Mucosa of rectum (tissue), 2 donors: ENCODE data around the gene PPP1R2C.

Experiments used
- H3K27ac ChIP-seq, 2 donors: one replicate each; pipeline ENCODE4 v1.7.0; 2013; ENCODE audit warnings: inconsistent platforms in 2 of 2, low read depth in 2 of 2, low read length in 2 of 2
- H3K27me3 ChIP-seq, 2 donors: one replicate each; pipeline ENCODE4 v1.7.0; 2013; ENCODE audit warnings: low read length in 2 of 2; ENCODE audit not compliant: control insufficient read depth in 2 of 2, insufficient read depth in 2 of 2
- H3K36me3 ChIP-seq, 2 donors: one replicate each; pipeline ENCODE4 v1.7.0; 2013; ENCODE audit warnings: low read length in 2 of 2; ENCODE audit not compliant: control insufficient read depth in 2 of 2, insufficient read depth in 2 of 2
- H3K4me1 ChIP-seq, 2 donors: one replicate each; pipeline ENCODE4 v1.7.0; 2013; ENCODE audit warnings: low read length in 2 of 2, mild to moderate bottlenecking in 1 of 2; ENCODE audit not compliant: control insufficient read depth in 2 of 2, insufficient read depth in 2 of 2
- H3K4me3 ChIP-seq, 2 donors: one replicate each; pipeline ENCODE4 v1.7.0; 2013; ENCODE audit warnings: low read length in 2 of 2
- H3K9ac ChIP-seq, 2 donors: one replicate each; pipeline ENCODE4 v1.7.0; 2013; ENCODE audit warnings: low read length in 2 of 2, low read depth in 1 of 2, mild to moderate bottlenecking in 1 of 2
- H3K9me3 ChIP-seq, 2 donors: one replicate each; pipeline ENCODE4 v1.7.0; 2013; ENCODE audit warnings: low read length in 2 of 2; ENCODE audit not compliant: control insufficient read depth in 2 of 2
- donor health status: healthy.
- donor health status: Normal muscosa, but diverticular disease.

PPP1R2C gene

DNA sequence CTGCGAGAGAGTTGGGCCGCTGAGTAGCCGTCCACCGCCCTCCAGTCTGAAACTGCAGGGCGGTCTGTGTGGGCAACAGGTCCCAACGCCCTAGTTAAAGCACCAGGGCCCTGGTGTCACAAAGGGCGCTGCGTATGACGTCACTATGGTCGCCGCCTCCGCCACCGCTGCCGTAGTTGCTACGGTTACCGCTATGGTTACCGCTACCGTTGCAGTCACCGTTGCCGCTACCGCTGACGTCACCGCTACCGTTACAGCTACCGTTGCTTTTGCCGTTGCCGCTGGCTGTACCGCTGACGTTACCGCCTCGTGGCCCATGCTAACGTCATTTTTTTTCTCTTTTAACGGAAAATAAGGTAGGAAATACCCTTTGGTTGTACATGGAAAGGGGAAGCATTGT lies at the start of gene PPP1R2C:
TSS of gene PPP1R2C (minus strand) at position 68 of the 400 bp plus-strand sequence. CDS start 84 bp downstream, outside the sequence.
- no peaks in the 10 kb centered on the region for H3K36me3 ChIP-seq
- no peak within 1 kb of the TSS for H3K27ac ChIP-seq
- H3K9me3 ChIP-seq: peaks cover 0 to 4% of the 10 kb centered on the region in 2 donors
- H3K4me1 ChIP-seq: no peaks in the 10 kb centered on the region
- H3K9ac ChIP-seq: no peak within 1 kb of the TSS
- H3K4me3 ChIP-seq: no peak within 1 kb of the TSS
- H3K27me3 ChIP-seq: peaks cover 0 to 3% of the 10 kb centered on the region in 2 donors

DNA sequence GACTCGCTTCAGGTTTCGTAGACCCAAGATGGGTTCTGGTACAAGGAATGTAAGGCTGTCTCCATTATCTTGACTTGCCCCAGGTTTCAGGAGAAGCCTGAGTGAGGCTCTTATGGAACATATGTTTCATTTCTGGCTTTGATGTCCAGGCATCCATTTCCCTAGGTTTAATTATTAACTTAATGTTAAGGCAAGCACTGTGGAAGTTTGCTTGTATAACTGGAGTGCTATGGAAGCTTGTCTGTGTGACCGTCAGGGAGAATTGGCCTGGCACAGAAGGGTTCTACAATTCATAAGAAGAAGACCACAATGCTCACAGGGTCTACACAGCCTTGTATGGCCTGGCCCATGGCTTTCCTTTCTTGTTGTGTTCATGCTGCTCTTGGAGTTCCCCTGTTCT lies 47.2 kb upstream of the PPP1R2C start:
- no peaks in the 10 kb centered on the region for H3K36me3 ChIP-seq
- H3K27me3 ChIP-seq: no peaks in the 10 kb centered on the region
- no peak overlapping the region for H3K9ac ChIP-seq
- H3K4me3 ChIP-seq: no peak overlapping the region
- H3K9me3 ChIP-seq: no peaks in the 10 kb centered on the region
- no peaks in the 10 kb centered on the region for H3K4me1 ChIP-seq
- no peak overlapping the region for H3K27ac ChIP-seq

DNA sequence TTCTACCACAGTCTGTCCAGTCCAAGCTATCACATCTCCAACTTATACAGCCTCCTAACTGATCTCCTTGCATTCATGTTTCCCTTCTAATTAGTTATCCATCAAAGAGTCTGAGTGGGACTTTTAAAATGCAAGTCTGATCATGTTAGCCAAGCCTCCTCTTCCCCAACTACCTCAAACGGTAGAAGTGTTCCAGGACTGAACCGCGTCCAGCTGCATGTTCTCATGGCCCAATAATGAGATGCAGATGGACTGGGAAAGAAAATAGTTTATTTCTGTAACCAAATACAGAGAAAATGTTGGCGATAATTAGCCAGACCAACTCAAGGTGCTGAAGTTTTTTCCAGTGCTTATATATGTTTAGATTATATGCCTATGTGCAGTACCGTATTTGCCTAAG lies 46.6 kb upstream of the PPP1R2C start:
- Histone ChIP-seq H3K4me3 (no peak overlapping the region), H3K36me3 (no peaks in the 10 kb centered on the region), H3K27ac (no peak overlapping the region), H3K27me3 (no peaks in the 10 kb centered on the region), H3K4me1 (no peaks in the 10 kb centered on the region), H3K9me3 (no peaks in the 10 kb centered on the region), H3K9ac (no peak overlapping the region)

DNA sequence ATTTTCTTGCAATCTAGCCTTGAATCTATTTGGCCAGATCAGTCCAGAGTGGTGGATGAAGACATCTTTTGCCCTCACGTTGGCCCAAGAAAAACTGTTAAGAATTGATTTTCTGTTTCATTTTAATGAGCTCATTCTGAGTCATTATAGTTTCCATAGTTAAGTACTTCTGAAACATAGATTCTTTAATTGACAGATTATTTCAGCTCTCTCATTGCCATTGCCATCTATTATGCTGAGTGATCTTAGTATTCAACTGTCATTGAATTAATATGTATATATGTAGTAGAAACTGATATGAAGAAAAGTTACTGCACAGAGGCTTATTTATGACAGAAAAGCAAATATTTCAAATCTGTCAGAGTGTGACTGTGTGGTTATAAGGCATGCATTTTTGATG lies 45.5 kb upstream of the PPP1R2C start:
- H3K36me3 ChIP-seq: no peaks in the 10 kb centered on the region
- peaks cover 0 to 3% of the 10 kb centered on the region in 2 donors for H3K9me3 ChIP-seq
- no peak overlapping the region for H3K4me3 ChIP-seq
- H3K27ac ChIP-seq: no peak overlapping the region
- H3K4me1 ChIP-seq: no peaks in the 10 kb centered on the region
- no peaks in the 10 kb centered on the region for H3K27me3 ChIP-seq
- no peak overlapping the region for H3K9ac ChIP-seq

DNA sequence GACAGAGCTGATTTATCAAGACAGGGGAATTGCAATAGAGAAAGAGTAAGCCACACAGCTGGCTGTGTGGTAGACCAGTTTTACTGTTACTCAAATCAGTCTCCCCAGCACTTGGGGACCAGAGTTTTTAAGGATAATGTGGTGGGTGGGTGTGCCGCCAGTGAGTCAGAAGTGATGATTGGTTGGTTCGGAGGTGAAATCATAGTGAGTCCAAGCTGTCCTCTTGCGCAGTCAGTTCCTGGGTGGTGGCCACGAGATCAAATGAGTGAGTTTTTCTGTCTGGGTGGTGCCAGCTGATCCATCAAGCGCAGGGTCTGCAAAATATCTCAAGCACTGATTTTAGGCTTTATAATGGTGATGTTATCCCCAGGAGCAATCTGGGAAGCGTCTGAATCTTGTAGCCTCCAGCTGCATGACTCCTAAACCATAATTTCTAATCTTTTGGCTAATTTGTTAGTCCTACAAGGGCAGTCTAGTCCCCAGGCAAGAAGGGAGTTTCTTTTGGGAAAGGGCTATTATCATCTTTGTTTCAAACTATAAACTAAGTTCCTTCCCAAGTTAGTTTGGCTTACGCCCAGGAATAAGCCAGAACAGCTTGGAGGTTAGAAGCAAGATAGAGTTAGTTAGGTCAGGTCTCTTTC lies 44.0 kb upstream of the PPP1R2C start:
- H3K27ac ChIP-seq: no peak overlapping the region
- H3K27me3 ChIP-seq: no peaks in the 10 kb centered on the region
- H3K9me3 ChIP-seq: peaks cover 0 to 3% of the 10 kb centered on the region in 2 donors
- no peaks in the 10 kb centered on the region for H3K36me3 ChIP-seq
- H3K4me3 ChIP-seq: no peak overlapping the region
- H3K4me1 ChIP-seq: no peaks in the 10 kb centered on the region
- H3K9ac ChIP-seq: no peak overlapping the region

DNA sequence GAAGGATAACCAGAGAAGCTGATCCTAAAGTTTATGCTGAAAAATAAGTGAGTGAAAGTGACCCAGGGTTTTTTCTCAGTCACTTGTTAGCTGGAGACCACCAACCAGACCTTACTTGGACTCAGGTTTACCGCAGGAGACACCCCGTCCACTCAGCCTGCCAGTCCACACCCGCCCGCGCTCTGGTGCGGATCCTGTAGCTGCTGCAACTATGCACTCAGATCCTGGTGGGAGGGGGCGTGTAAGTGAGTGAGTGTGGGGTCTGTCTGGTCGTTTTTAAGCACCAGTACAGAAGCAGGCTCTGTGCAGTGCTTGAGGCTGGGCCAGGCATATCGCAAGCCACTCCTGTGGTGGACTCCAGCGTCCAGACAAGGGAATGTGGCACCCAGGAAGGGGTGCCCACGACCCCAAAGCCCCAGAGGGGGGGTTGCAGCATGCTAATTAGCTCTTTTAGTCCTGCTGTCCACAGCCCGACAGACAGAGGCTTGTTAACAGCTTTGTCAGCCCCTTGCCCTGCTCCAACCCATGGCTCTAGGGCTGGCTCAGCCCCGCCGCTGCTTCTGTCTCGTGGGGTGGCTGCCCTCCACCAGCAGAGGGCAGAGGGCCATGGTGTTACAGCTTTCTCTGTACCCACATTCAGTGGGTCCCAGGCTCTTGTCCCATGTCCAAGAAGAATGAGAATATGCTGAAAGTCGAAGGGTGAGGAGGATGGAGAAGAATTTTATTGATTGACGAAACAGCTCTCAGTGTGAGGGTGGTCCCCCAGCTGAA lies 40.4 kb upstream of the PPP1R2C start:
- Histone ChIP-seq H3K4me1 (no peaks in the 10 kb centered on the region), H3K27me3 (no peaks in the 10 kb centered on the region), H3K36me3 (no peaks in the 10 kb centered on the region), H3K4me3 (no peak overlapping the region), H3K9me3 (peaks cover 0 to 3% of the 10 kb centered on the region in 2 donors), H3K9ac (no peak overlapping the region), H3K27ac (no peak overlapping the region)

DNA sequence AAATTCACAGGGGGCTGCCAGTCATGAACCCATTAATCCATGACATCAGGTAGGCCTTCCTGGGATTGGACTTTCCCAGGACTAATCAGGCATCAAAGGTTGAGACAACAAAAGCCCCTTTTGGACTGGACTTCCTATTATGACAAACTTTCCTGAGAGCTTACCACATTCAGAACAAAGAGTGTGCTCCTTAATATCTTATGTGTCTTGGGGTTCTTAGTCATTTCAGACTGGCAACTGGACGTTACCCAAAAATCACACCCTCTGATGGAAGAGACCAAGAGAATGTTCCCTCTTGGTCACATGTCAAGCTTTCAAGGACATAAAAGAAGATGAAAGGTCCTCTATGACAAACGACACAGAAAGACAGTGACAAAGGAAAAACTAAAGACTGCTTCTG lies 31.6 kb upstream of the PPP1R2C start:
- H3K4me1 ChIP-seq: no peaks in the 10 kb centered on the region
- H3K9me3 ChIP-seq: no peaks in the 10 kb centered on the region
- no peak overlapping the region for H3K27ac ChIP-seq
- H3K4me3 ChIP-seq: no peak overlapping the region
- no peaks in the 10 kb centered on the region for H3K36me3 ChIP-seq
- H3K9ac ChIP-seq: no peak overlapping the region
- no peaks in the 10 kb centered on the region for H3K27me3 ChIP-seq

DNA sequence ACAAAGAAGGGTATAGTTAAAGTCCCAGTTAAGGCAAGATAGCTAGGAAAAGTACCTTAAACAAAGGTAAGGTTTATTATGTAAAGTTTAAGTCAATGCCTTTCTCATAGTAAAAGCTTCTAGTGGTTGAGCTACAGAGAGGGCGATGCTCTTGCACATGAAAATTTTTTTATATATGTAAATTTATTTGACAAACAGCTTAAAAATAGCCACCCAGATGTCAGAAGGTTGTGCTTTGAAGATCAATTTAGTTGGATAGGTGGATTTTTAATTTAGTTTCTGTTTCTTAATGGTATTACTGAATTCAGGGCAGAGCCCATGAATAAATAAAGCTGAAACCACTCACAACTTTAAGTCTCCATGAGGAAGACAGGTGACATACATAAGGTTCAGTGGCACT lies 29.4 kb upstream of the PPP1R2C start:
- no peaks in the 10 kb centered on the region for H3K36me3 ChIP-seq
- H3K9ac ChIP-seq: no peak overlapping the region
- H3K9me3 ChIP-seq: no peaks in the 10 kb centered on the region
- no peaks in the 10 kb centered on the region for H3K4me1 ChIP-seq
- H3K4me3 ChIP-seq: no peak overlapping the region
- H3K27ac ChIP-seq: no peak overlapping the region
- H3K27me3 ChIP-seq: no peaks in the 10 kb centered on the region

DNA sequence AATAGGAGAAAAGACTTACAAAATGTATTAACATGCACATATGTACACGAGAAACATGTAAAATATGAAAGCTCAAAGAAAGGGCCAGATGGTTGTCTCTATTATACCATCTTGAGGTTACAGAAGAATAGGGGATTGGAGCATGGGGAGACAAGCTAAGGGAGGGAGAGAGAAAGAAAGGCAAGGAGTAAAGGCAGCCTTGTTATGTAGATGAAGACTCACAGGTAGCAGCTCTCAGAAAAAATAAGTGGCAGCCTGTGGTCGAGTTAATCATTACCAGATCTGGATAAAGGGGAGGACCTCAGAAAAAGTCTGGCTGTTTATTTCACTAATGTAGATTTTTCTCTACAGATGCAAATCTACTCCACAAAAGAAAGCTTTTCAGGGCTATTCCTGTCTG lies 26.6 kb upstream of the PPP1R2C start:
- Histone ChIP-seq H3K9ac (no peak overlapping the region), H3K9me3 (peaks cover 0 to under 1% of the 10 kb centered on the region in 2 donors), H3K27ac (no peak overlapping the region), H3K4me3 (no peak overlapping the region), H3K4me1 (no peaks in the 10 kb centered on the region), H3K36me3 (no peaks in the 10 kb centered on the region), H3K27me3 (no peaks in the 10 kb centered on the region)

DNA sequence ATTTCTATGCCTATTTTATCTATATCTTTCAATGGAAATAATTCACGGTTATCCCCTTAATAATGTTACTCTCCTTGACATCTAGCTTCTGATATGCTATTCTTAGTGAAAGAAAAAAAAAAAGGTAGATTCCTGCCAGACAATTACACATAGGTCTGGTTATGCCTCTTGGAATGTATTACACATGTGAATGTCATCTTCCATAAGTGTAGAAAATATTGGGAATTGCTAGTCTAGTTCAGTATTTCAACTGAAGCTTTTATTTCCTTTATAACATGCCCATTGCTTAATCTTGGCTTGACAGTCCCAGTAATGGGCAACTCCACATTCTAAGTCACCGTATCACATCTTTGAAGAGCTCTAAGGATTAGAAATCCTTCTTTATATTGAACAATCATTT lies 25.4 kb upstream of the PPP1R2C start:
- no peaks in the 10 kb centered on the region for H3K36me3 ChIP-seq
- no peaks in the 10 kb centered on the region for H3K27me3 ChIP-seq
- no peak overlapping the region for H3K4me3 ChIP-seq
- no peak overlapping the region for H3K9ac ChIP-seq
- peaks cover 0 to 3% of the 10 kb centered on the region in 2 donors for H3K9me3 ChIP-seq
- H3K27ac ChIP-seq: no peak overlapping the region
- H3K4me1 ChIP-seq: no peaks in the 10 kb centered on the region
